WI38 (cell line): Measurements from ENCODE around the gene MCUR1.
"Not testable (repeated sequence)": the region's sequence is repeated elsewhere in the genome, so short reads cannot be mapped to it uniquely, and the experiment has no call there.

Experiments used
- H3K4me3 ChIP-seq: 2 replicates; pipeline ENCODE4 v1.5.1; 2011; ENCODE audit warnings: low read depth, mild to moderate bottlenecking, control low read depth, low read length
- CTCF ChIP-seq: IDR thresholded peaks from 2 replicates; pipeline ENCODE4 v1.5.1; 2012; ENCODE audit warnings: low read depth, mild to moderate bottlenecking, control low read depth, low read length

Gene MCUR1

GRCh38 chr6:13814176-13814937 is at the start of gene MCUR1:
Gene MCUR1 (minus strand): TSS chr6:13814557. CDS start chr6:13814429, 128 bp downstream.
- peak within 1 kb of the TSS; percentile 67 for H3K4me3 ChIP-seq
- TF ChIP-seq CTCF = no peak

GRCh38 chr6:13863699-13864155 is 49.4 kb upstream of the MCUR1 start:
- no peak overlapping the region for H3K4me3 ChIP-seq
- TF ChIP-seq CTCF = no peak

GRCh38 chr6:13860556-13861185 is 46.3 kb upstream of the MCUR1 start:
- not testable (repeated sequence) for H3K4me3 ChIP-seq

- peak overlapping the region; percentile 20; the same call in 1 of the 2 replicates for H3K4me3 ChIP-seq
- TF ChIP-seq CTCF = no peak
Measured at GRCh38 chr6:13859871-13860555, 45.7 kb upstream of the MCUR1 start.

GRCh38 chr6:13854716-13855250 is 40.4 kb upstream of the MCUR1 start:
- no peak overlapping the region for H3K4me3 ChIP-seq
- no peak for TF ChIP-seq CTCF

- H3K4me3 ChIP-seq = no peak overlapping the region
- TF ChIP-seq CTCF = no peak
Measured at GRCh38 chr6:13853871-13854270, 39.5 kb upstream of the MCUR1 start.

- H3K4me3 ChIP-seq = no peak overlapping the region
- TF ChIP-seq CTCF = no peak
Measured at GRCh38 chr6:13851803-13852202, 37.4 kb upstream of the MCUR1 start.
